ENCODE data around the gene BCR.

The BCR gene

GRCh38 chr22:23256986-23257888 lies 76.9 kb downstream of the BCR start:
- peak overlapping the region; percentile 48 for H3K27ac ChIP-seq
- DNase-seq (ENCODE audit: low read depth, low spot score): no peak

GRCh38 chr22:23257889-23258825 lies 77.8 kb downstream of the BCR start:
- no peak overlapping the region for H3K27ac ChIP-seq
- DNase-seq (ENCODE audit: low read depth, low spot score): no peak

- no peak overlapping the region for H3K27ac ChIP-seq
- no peak for DNase-seq (ENCODE audit: low read depth, low spot score)
These were observed 78.5 kb downstream of the BCR start for GRCh38 chr22:23258826-23259170.

- DNase-seq (ENCODE audit: low read depth, low spot score): no peak
- no peak overlapping the region for H3K27ac ChIP-seq
These were observed 79.8 kb downstream of the BCR start for GRCh38 chr22:23259916-23260644.

- H3K27ac ChIP-seq: no peak overlapping the region
- no peak for DNase-seq (ENCODE audit: low read depth, low spot score)
These were observed 80.6 kb downstream of the BCR start for GRCh38 chr22:23260645-23261581.

- H3K27ac ChIP-seq: no peak overlapping the region
- DNase-seq (ENCODE audit: low read depth, low spot score): no peak
These were observed 81.7 kb downstream of the BCR start for GRCh38 chr22:23261900-23262450.

GRCh38 chr22:23262518-23263332 lies 82.4 kb downstream of the BCR start:
- DNase-seq (ENCODE audit: low read depth, low spot score): no peak
- no peak overlapping the region for H3K27ac ChIP-seq

GRCh38 chr22:23263651-23264555 lies 83.6 kb downstream of the BCR start:
- DNase-seq (ENCODE audit: low read depth, low spot score): no peak
- no peak overlapping the region for H3K27ac ChIP-seq

GRCh38 chr22:23264610-23265367 lies 84.5 kb downstream of the BCR start:
- DNase-seq (ENCODE audit: low read depth, low spot score): no peak
- no peak overlapping the region for H3K27ac ChIP-seq

GRCh38 chr22:23265368-23265700 lies 85.0 kb downstream of the BCR start:
- no peak overlapping the region for H3K27ac ChIP-seq
- no peak for DNase-seq (ENCODE audit: low read depth, low spot score)

- H3K27ac ChIP-seq: no peak overlapping the region
These were observed 86.5 kb downstream of the BCR start for GRCh38 chr22:23266780-23267179.

GRCh38 chr22:23267226-23268043 lies 87.1 kb downstream of the BCR start:
- H3K27ac ChIP-seq: no peak overlapping the region
- DNase-seq (ENCODE audit: low read depth, low spot score): no peak

More at GRCh38 chr22:23266780-23267179, 86.5 kb downstream of the BCR start:
- no peak for DNase-seq (ENCODE audit: low read depth, low spot score)

GRCh38 chr22:23268139-23268712 lies 87.9 kb downstream of the BCR start:
- no peak overlapping the region for H3K27ac ChIP-seq
- no peak for DNase-seq (ENCODE audit: low read depth, low spot score)

GRCh38 chr22:23268877-23269276 lies 88.6 kb downstream of the BCR start:
- no peak for DNase-seq (ENCODE audit: low read depth, low spot score)
- no peak overlapping the region for H3K27ac ChIP-seq

- no peak overlapping the region for H3K27ac ChIP-seq
- no peak for DNase-seq (ENCODE audit: low read depth, low spot score)
These were observed 89.3 kb downstream of the BCR start for GRCh38 chr22:23269441-23270211.
